Measurements from ENCODE around the gene STAT2. TPM values are rescaled to one million over a fixed set of nuclear protein-coding genes. Genes with fewer than 3 reads are reported as not detected.

Gene STAT2
- total and polyA plus RNA-seq, 9 of the 15 experiments (the other 6 are each of a cell fraction or from before 2014, with no cell fraction given): 15.5 to 46.9 (median 40.1) TPM

DNA sequence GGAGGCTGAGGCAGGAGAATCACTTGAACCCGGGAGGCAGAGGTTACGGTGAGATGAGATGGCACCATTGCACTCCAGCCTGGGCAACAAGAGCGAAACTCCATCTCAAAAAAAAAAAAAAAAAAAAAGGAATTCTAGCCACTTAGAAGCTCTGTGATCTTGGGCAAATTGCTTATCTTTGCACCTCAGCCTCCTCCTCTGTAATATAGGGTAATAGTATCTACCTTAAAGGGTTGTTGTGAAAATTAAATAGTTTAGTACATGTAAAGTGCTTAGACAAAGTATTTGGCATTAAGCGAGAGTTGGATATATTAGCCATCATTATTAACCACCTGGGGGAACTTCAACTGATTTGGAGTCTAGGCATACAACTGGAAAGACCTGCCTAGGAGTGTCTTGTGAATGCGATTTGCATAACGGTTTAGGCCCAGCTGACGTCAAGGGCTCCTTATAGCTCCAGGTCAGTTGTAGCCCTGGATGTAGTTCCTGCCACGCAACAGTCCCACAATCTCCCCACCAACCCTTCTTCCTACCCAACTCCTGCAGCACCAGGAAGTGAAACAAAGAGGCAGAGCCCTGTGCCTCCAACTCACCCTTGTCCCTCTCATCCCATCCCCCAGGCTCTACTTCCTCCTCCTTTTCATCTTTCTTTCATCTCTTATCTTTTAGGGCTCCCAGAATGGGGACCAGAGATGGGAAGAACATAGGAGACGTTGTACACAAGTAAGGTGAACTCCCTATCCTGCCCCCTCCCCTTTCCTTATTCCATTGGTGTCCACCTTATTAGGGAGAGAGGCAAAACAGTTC lies 23.3 kb downstream of the STAT2 start (continued):
- TF ChIP-seq, protein P1, sequence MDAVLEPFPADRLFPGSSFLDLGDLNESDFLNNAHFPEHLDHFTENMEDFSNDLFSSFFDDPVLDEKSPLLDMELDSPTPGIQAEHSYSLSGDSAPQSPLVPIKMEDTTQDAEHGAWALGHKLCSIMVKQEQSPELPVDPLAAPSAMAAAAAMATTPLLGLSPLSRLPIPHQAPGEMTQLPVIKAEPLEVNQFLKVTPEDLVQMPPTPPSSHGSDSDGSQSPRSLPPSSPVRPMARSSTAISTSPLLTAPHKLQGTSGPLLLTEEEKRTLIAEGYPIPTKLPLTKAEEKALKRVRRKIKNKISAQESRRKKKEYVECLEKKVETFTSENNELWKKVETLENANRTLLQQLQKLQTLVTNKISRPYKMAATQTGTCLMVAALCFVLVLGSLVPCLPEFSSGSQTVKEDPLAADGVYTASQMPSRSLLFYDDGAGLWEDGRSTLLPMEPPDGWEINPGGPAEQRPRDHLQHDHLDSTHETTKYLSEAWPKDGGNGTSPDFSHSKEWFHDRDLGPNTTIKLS (IDR thresholded peaks at IDR 0.05; ENCODE audit: borderline replicate concordance, low read depth): peak; percentile 97
- TF ChIP-seq, protein P2, sequence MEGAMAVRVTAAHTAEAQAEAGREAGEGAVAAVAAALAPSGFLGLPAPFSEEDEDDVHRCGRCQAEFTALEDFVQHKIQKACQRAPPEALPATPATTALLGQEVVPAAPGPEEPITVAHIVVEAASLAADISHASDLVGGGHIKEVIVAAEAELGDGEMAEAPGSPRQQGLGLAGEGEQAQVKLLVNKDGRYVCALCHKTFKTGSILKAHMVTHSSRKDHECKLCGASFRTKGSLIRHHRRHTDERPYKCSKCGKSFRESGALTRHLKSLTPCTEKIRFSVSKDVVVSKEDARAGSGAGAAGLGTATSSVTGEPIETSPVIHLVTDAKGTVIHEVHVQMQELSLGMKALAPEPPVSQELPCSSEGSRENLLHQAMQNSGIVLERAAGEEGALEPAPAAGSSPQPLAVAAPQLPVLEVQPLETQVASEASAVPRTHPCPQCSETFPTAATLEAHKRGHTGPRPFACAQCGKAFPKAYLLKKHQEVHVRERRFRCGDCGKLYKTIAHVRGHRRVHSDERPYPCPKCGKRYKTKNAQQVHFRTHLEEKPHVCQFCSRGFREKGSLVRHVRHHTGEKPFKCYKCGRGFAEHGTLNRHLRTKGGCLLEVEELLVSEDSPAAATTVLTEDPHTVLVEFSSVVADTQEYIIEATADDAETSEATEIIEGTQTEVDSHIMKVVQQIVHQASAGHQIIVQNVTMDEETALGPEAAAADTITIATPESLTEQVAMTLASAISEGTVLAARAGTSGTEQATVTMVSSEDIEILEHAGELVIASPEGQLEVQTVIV (CRISPR knock-in tag; IDR thresholded peaks at IDR 0.05; ENCODE audit: borderline replicate concordance): no peak
- peak; percentile 95 for TF ChIP-seq CREM (IDR thresholded peaks at IDR 0.05; ENCODE audit: low read depth)
- no peak for TF ChIP-seq CBX3 (IDR thresholded peaks at IDR 0.05; ENCODE audit: borderline replicate concordance in 1 of 2, low read length in 2 of 2)
- TF ChIP-seq KAT7 (CRISPR knock-in tag; IDR thresholded peaks at IDR 0.05; ENCODE audit: borderline replicate concordance): no peak
- no peak for TF ChIP-seq ERF (CRISPR knock-in tag; IDR thresholded peaks at IDR 0.05)
- no peak for TF ChIP-seq NFE2 (IDR thresholded peaks at IDR 0.05; ENCODE audit: low read depth)
- TF ChIP-seq ZNF24 (IDR thresholded peaks at IDR 0.05): no peak
- no peak for TF ChIP-seq CBX8 (IDR thresholded peaks at IDR 0.05; ENCODE audit: borderline replicate concordance, extremely low read depth, low read depth, low read length, poor library complexity, severe bottlenecking)
- peak; percentile 81 for TF ChIP-seq SUPT5H (IDR thresholded peaks at IDR 0.05)
- TF ChIP-seq ZNF699 (CRISPR knock-in tag; IDR thresholded peaks at IDR 0.05; ENCODE audit: insufficient replicate concordance): no peak
- peak; percentile 22; the same call in 1 of the 2 replicates for TF ChIP-seq NFIC (IDR thresholded peaks at IDR 0.05)
- TF ChIP-seq TAF9B (IDR thresholded peaks at IDR 0.05; ENCODE audit: partially characterized antibody): peak; percentile 84
- no peak for TF ChIP-seq CBX2 (IDR thresholded peaks at IDR 0.05; ENCODE audit: insufficient read depth, low read length, poor library complexity, severe bottlenecking)
- peak; percentile 67 for TF ChIP-seq MEF2D (tag; conservative IDR thresholded peaks at IDR 0.05; ENCODE audit: low read depth)
- TF ChIP-seq KLF6 (CRISPR knock-in tag; IDR thresholded peaks at IDR 0.05; ENCODE audit: borderline replicate concordance): no peak
- TF ChIP-seq, protein P3, sequence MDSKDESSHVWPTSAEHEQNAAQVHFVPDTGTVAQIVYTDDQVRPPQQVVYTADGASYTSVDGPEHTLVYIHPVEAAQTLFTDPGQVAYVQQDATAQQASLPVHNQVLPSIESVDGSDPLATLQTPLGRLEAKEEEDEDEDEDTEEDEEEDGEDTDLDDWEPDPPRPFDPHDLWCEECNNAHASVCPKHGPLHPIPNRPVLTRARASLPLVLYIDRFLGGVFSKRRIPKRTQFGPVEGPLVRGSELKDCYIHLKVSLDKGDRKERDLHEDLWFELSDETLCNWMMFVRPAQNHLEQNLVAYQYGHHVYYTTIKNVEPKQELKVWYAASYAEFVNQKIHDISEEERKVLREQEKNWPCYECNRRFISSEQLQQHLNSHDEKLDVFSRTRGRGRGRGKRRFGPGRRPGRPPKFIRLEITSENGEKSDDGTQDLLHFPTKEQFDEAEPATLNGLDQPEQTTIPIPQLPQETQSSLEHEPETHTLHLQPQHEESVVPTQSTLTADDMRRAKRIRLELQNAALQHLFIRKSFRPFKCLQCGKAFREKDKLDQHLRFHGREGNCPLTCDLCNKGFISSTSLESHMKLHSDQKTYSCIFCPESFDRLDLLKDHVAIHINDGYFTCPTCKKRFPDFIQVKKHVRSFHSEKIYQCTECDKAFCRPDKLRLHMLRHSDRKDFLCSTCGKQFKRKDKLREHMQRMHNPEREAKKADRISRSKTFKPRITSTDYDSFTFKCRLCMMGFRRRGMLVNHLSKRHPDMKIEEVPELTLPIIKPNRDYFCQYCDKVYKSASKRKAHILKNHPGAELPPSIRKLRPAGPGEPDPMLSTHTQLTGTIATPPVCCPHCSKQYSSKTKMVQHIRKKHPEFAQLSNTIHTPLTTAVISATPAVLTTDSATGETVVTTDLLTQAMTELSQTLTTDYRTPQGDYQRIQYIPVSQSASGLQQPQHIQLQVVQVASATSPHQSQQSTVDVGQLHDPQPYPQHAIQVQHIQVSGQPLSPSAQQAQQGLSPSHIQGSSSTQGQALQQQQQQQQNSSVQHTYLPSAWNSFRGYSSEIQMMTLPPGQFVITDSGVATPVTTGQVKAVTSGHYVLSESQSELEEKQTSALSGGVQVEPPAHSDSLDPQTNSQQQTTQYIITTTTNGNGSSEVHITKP (IDR thresholded peaks at IDR 0.05; ENCODE audit: partially characterized antibody): no peak
- TF ChIP-seq WHSC1 (IDR thresholded peaks at IDR 0.05; ENCODE audit: low read length): no peak

All from K562 (cell line).